Upper lobe of left lung (tissue), 6 donors: ENCODE results near the gene SEC14L5. TPM values are rescaled to one million over a fixed set of nuclear protein-coding genes. Genes with fewer than 3 reads are reported as not detected.

Source experiments
- ATAC-seq, 2 donors: fragments of 200-7000 bp; cut with Tn5 transposase; one replicate each; pipeline ENCODE4 v1.9.1; 2022; ENCODE audit warnings: mild to moderate bottlenecking in 2 of 2, moderate library complexity in 2 of 2; ENCODE audit not compliant: low FRiP score in 2 of 2
- DNase-seq, 2 donors: peaks; one replicate each; pipeline ENCODE4 v3.0.0-alpha.2; 2019 to 2020
- H3K27ac ChIP-seq, 4 donors: fragments of 200-600 bp; sonication (generic); one replicate each; pipeline ENCODE4 v1.5.1; 2016 to 2019
- H3K27me3 ChIP-seq, 4 donors: fragments of 200-600 bp; sonication (generic); one replicate each; pipeline ENCODE4 v1.5.1; 2017 to 2019
- H3K36me3 ChIP-seq, 4 donors: fragments of 200-600 bp; sonication (generic); one replicate each; pipeline ENCODE4 v1.5.1; 2016 to 2019
- H3K4me1 ChIP-seq, 4 donors: fragments of 200-600 bp; sonication (generic); one replicate each; pipeline ENCODE4 v1.5.1; 2018 to 2019
- H3K4me3 ChIP-seq, 4 donors: fragments of 200-600 bp; sonication (generic); one replicate each; pipeline ENCODE4 v1.5.1; 2017 to 2019; ENCODE audit warnings: mild to moderate bottlenecking in 2 of 4, moderate library complexity in 1 of 4
- H3K9me3 ChIP-seq, 4 donors: fragments of 200-600 bp; sonication (generic); one replicate each; pipeline ENCODE4 v1.5.1; 2018 to 2019
- EP300 ChIP-seq, 4 donors: sonication (generic); formaldehyde crosslinking; IDR thresholded peaks; one replicate each; pipeline ENCODE4 v1.5.1; 2017; ENCODE audit warnings: antibody characterized with exemption in 4 of 4, control low read depth in 2 of 4
- POLR2A ChIP-seq, 4 donors: fragments of 450-650 bp; IDR thresholded peaks; one replicate each; pipeline ENCODE4 v1.5.1; 2016 to 2017; ENCODE audit warnings: antibody characterized with exemption in 4 of 4, mild to moderate bottlenecking in 2 of 4
- POLR2AphosphoS5 ChIP-seq, 2 donors: sonication (generic); formaldehyde crosslinking; IDR thresholded peaks; one replicate each; pipeline ENCODE4 v1.5.1; 2017; ENCODE audit warnings: antibody characterized with exemption in 2 of 2
- WGBS, 2 donors: methylation state at CpG; one replicate each; pipeline ENCODE4 v1.1.5; 2017 to 2018; 5-methylcytosine and 5-hydroxymethylcytosine counted together
- total RNA-seq, 6 donors: library from RNA; depleted of rRNA in 4 of 6; stranded (reverse); fragments of >200 nt in 4 of 6; gene quantifications; one replicate each; pipeline versions ENCODE4 v1.1.0 to v1.2.1, GENCODE V29; 2016 to 2021
- TF ChIP-seq, protein P1 (sequence below), 6 experiments: fragments of 450-650 bp in 4 of 6; fragments of 200-600 bp in 2 of 6; sonication (generic) in 2 of 6; IDR thresholded peaks; one replicate each; pipeline ENCODE4 v1.5.1; 2016 to 2019; ENCODE audit warnings: antibody characterized with exemption in 6 of 6
- donor health status: DM: no; HTN: no; CAD: no; lungs with moderate emphysema.
- donor health status: DM: no; HTN: yes; CAD: no; lungs with severe emphysema.

Gene SEC14L5
- total RNA-seq, 6 donors from 2014 or later, result 0.20 to 1.7 (median 0.49) TPM; not detected in 1

DNA sequence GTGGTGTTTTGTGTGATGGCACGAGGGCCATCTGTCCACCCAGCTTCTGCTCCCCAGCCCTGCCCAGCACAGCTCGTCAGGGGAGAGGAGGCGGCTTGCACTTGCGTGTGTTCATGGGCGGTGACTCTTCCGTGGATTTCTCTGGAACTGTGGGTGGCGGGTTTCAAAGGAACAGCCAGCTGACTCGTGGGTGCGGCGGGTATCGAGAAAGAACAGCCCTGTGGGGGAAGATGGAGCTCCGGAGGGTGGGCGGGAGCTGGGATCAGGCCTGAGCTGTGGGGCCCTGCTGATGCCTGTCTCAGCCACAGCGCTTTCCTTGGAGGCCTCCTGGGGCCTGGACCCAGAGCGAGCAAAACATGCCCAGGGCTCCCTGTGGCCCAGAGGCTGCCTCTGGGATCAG lies 62.4 kb downstream of the SEC14L5 start:
- TF ChIP-seq POLR2AphosphoS5 (IDR thresholded peaks at IDR 0.05) (no peak), EP300 (IDR thresholded peaks at IDR 0.05) (no peak), POLR2A (IDR thresholded peaks at IDR 0.05) (no peak)
- TF ChIP-seq, protein P1, sequence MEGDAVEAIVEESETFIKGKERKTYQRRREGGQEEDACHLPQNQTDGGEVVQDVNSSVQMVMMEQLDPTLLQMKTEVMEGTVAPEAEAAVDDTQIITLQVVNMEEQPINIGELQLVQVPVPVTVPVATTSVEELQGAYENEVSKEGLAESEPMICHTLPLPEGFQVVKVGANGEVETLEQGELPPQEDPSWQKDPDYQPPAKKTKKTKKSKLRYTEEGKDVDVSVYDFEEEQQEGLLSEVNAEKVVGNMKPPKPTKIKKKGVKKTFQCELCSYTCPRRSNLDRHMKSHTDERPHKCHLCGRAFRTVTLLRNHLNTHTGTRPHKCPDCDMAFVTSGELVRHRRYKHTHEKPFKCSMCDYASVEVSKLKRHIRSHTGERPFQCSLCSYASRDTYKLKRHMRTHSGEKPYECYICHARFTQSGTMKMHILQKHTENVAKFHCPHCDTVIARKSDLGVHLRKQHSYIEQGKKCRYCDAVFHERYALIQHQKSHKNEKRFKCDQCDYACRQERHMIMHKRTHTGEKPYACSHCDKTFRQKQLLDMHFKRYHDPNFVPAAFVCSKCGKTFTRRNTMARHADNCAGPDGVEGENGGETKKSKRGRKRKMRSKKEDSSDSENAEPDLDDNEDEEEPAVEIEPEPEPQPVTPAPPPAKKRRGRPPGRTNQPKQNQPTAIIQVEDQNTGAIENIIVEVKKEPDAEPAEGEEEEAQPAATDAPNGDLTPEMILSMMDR (IDR thresholded peaks at IDR 0.05), result no peak
- H3K9me3 ChIP-seq, result no peaks in the 10 kb centered on the region
- DNase-seq (no peak), ATAC-seq (no peak)
- 70 to 72% methylated on average over 13 to 15 of the region's 15 CpGs for WGBS, 2 donors
- H3K4me3 ChIP-seq, result no peak overlapping the region
- peaks cover 0 to 8% (median 3%) of the 10 kb centered on the region in 4 donors for H3K36me3 ChIP-seq
- H3K27ac ChIP-seq, result no peak overlapping the region
- no peaks in the 10 kb centered on the region for H3K27me3 ChIP-seq
- H3K4me1 ChIP-seq, result no peaks in the 10 kb centered on the region

DNA sequence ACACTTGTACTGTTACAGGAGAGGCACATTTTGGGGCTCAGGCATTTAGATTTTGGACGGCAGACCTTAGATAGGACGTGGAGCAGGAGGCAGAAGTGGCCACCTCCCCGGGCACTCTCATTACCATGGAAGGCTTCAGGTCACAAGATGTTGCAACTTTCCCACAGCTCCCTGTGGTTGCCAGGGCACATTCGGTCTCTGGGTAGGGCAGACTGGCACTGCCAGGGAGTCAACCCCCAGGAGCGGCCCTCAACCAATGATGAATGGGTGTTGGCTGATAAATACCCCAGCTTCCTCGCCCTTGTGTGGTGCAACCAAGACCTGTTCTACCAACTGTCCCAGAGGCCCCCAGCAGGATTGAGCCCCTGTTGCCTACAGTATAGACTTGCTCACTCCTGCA lies 64.4 kb downstream of the SEC14L5 start:
- TF ChIP-seq POLR2A (IDR thresholded peaks at IDR 0.05) (no peak), EP300 (IDR thresholded peaks at IDR 0.05) (no peak), POLR2AphosphoS5 (IDR thresholded peaks at IDR 0.05) (no peak)
- TF ChIP-seq, protein P1 (IDR thresholded peaks at IDR 0.05), result no peak
- ATAC-seq (no peak), DNase-seq (no peak)
- no peaks in the 10 kb centered on the region for H3K4me1 ChIP-seq
- H3K27ac ChIP-seq, result no peak overlapping the region
- peaks cover 0 to 19% (median 7%) of the 10 kb centered on the region in 4 donors for H3K36me3 ChIP-seq
- H3K27me3 ChIP-seq, result no peaks in the 10 kb centered on the region
- 83 to 85% methylated on average over 2 to 6 of the region's 6 CpGs for WGBS, 2 donors
- no peaks in the 10 kb centered on the region for H3K9me3 ChIP-seq
- no peak overlapping the region for H3K4me3 ChIP-seq

DNA sequence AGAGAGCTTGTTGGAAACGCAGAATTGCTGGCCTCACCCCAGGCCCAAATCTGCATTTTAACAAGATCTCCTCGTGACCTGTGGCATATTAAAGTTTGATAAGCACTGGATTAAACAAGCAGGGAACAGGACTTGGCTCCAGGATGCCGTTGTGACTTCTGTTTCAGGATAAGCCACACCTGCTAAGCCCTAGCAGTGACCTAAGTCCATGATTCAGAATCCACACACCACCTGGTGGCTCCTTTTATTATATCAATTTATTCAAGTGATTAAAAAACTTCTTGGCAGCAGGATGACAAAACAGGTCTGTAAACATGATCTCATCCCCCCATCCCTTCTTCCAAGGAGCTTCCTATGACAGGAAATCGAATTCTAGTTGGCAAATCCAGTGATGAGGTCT lies 66.5 kb downstream of the SEC14L5 start:
- 65 to 76% methylated on average over 4 of the region's 4 CpGs for WGBS, 2 donors

DNA sequence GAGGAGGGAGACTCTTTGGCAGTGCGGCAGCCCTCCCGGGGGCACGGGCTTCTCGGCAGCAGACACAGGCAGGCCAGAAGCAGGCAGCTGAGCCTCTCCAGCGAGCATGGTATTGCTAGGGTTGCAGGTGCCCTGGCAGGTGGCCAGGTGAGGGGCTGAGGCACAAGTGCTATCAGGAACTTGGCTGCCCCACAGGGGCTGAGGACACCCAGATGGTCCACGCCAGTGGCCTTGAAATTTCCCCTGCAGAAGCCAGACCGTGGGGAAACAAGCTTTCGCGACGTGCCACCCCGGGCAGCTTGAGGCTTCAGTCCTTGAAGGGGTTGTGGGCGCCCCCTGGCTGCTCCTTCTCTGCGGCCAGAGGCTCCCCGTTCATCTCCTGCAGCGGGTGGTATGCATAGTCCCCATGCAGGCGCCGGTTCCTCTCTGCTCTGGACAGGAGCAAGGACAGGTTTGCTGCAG lies 67.1 kb downstream of the SEC14L5 start:
- Histone ChIP-seq H3K9me3 (no peaks in the 10 kb centered on the region), H3K4me1 (no peaks in the 10 kb centered on the region), H3K27ac (no peak overlapping the region), H3K4me3 (no peak overlapping the region), H3K27me3 (no peaks in the 10 kb centered on the region), H3K36me3 (peaks cover 0 to 39% (median 26%) of the 10 kb centered on the region in 4 donors)
- no peak for TF ChIP-seq POLR2AphosphoS5 (IDR thresholded peaks at IDR 0.05)
- 64 to 75% methylated on average over 13 to 16 of the region's 17 CpGs for WGBS, 2 donors
- DNase-seq (no peak), ATAC-seq (no peak)

More for the DNA sequence above, 66.5 kb downstream of the SEC14L5 start:
- ATAC-seq (no peak), DNase-seq (no peak)
- no peak overlapping the region for H3K4me3 ChIP-seq
- H3K27me3 ChIP-seq, result no peaks in the 10 kb centered on the region
- peaks cover 0 to 39% (median 23%) of the 10 kb centered on the region in 4 donors for H3K36me3 ChIP-seq
- no peaks in the 10 kb centered on the region for H3K4me1 ChIP-seq
- H3K9me3 ChIP-seq, result no peaks in the 10 kb centered on the region
- no peak overlapping the region for H3K27ac ChIP-seq
- TF ChIP-seq, protein P1 (IDR thresholded peaks at IDR 0.05), result peak in 1 of 6 experiments; percentile 13
- TF ChIP-seq EP300 (IDR thresholded peaks at IDR 0.05) (no peak), POLR2AphosphoS5 (IDR thresholded peaks at IDR 0.05) (no peak)

DNA sequence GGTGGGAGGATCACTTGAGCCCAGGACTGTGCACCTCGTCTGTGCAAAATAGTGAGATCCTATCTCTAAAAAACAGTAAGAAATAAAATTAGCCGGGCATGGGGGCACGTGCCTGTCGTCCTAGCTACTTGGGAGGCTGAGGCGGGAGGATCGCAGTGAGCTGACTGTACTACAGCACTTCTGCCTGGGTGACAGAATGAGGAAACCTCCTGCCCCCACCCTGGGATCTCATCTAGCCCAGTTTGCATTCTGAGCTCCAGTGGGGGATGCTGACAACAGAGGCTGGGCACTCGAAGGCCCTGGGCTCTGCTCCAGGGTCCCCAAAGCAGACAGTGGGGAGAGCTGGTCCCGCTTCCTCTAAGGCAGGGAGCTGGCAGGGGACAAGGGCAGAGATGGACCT lies 68.5 kb downstream of the SEC14L5 start:
- no peak overlapping the region for H3K4me3 ChIP-seq
- DNase-seq (no peak), ATAC-seq (no peak)
- peaks cover 0 to 39% (median 26%) of the 10 kb centered on the region in 4 donors for H3K36me3 ChIP-seq
- WGBS, 2 donors, result 92 to 94% methylated on average over 6 to 8 of the region's 8 CpGs
- TF ChIP-seq, protein P1 (IDR thresholded peaks at IDR 0.05), result no peak
- TF ChIP-seq POLR2A (IDR thresholded peaks at IDR 0.05), result no peak
- TF ChIP-seq POLR2AphosphoS5 (IDR thresholded peaks at IDR 0.05), result no peak
- no peak for TF ChIP-seq EP300 (IDR thresholded peaks at IDR 0.05)
- no peaks in the 10 kb centered on the region for H3K9me3 ChIP-seq
- no peaks in the 10 kb centered on the region for H3K4me1 ChIP-seq
- no peak overlapping the region for H3K27ac ChIP-seq
- H3K27me3 ChIP-seq, result no peaks in the 10 kb centered on the region
